ENCODE measurements around the gene TLR4. TPM values are rescaled to one million over a fixed set of nuclear protein-coding genes. Genes with fewer than 3 reads are reported as not detected.

The TLR4 gene
- 10 to 100 TPM in 1 of 2 donors, 1 to 10 TPM in 1; 8.0 to 43.7 TPM for total RNA-seq

DNA sequence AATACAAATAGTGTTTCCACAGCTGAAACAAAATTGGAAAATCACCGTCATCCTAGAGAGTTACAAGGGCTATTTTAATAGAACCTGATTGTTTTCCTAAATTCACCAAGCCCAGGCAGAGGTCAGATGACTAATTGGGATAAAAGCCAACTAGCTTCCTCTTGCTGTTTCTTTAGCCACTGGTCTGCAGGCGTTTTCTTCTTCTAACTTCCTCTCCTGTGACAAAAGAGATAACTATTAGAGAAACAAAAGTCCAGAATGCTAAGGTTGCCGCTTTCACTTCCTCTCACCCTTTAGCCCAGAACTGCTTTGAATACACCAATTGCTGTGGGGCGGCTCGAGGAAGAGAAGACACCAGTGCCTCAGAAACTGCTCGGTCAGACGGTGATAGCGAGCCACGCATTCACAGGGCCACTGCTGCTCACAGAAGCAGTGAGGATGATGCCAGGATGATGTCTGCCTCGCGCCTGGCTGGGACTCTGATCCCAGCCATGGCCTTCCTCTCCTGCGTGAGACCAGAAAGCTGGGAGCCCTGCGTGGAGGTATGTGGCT lies at the start of gene TLR4:
TLR4 (plus strand) TSS at position 380 of the 552 bp plus-strand sequence; CDS start at position 450, 70 bp downstream.

Small RNA genes lying within 50 kb of the gene (small RNA-seq; reads per million reads assigned to genes)
- 0.09 to 0.35 reads per million in 2 donors for gene RNU6-1082P

All from melanocyte of skin (primary cell).